K562 (cell line): ENCODE data around the gene SYNM. TPM values are rescaled to one million over a fixed set of nuclear protein-coding genes. Genes with fewer than 3 reads are reported as not detected.

Experiments used
- CBX3 ChIP-seq, 2 experiments: IDR thresholded peaks; 1 replicate in 1 of 2; 2 replicates in 1 of 2; pipeline ENCODE4 v1.6.1; 2012; ENCODE audit warnings: inconsistent platforms in 2 of 2, low read length in 2 of 2, borderline replicate concordance in 1 of 2, control low read depth in 1 of 2
- REST ChIP-seq, 2 experiments: fragments of 450-650 bp; formaldehyde crosslinking in 1 of 2; IDR thresholded peaks; 2 replicates each; pipeline versions ENCODE4 v1.4.0 to v1.6.1; 2014 to 2020; ENCODE audit warnings: mild to moderate bottlenecking in 2 of 2, borderline replicate concordance in 1 of 2, low read depth in 1 of 2
- ZNF785 ChIP-seq: fragments of 250-450 bp; sonication (Bioruptor Pico); IDR thresholded peaks from 2 replicates; pipeline ENCODE4 v1.4.0; 2020; ENCODE audit warnings: mild to moderate bottlenecking
- polyA plus RNA-seq, 8 experiments: library from polyadenylated mRNA; depleted of rRNA in 4 of 8; stranded (reverse) in 5 of 8; unstranded in 3 of 8; fragments of >200 nt; fragmentation: Nextera tagmentation in 2 of 8; fragmentation: Illumina TruSeq in 1 of 8; extraction: Ambion mirVana in 2 of 8; extraction: Trizol in 1 of 8; gene quantifications; 2 replicates each; pipeline versions ENCODE4 v1.2.1 to v1.2.3, GENCODE V29; 2011 to 2014; ENCODE audit warnings: inconsistent platforms in 1 of 8, missing spikeins in 1 of 8
- total RNA-seq, 7 experiments: library from RNA; depleted of rRNA in 6 of 7; stranded (reverse); fragments of >200 nt in 6 of 7; fragmentation: Illumina TruSeq in 2 of 7; extraction: Trizol in 2 of 7; gene quantifications; 2 replicates each; pipeline versions ENCODE4 v1.2.1 to v1.2.3, GENCODE V29; 2011 to 2021; ENCODE audit warnings: low replicate concordance in 1 of 7

Gene SYNM
- total and polyA plus RNA-seq, 9 of the 15 experiments (the other 6 are each of a cell fraction or from before 2014, with no cell fraction given) = 0.01 to 0.42 (median 0.13) TPM

GRCh38 chr15:99114511-99115299 is 9.8 kb downstream of the SYNM start (continued):
- TF ChIP-seq CBX3 (IDR thresholded peaks at IDR 0.05; ENCODE audit: borderline replicate concordance in 1 of 2, low read length in 2 of 2) = no peak
- no peak for TF ChIP-seq ZNF785
- TF ChIP-seq REST (IDR thresholded peaks at IDR 0.05; ENCODE audit: borderline replicate concordance) = no peak
- no peak for TF ChIP-seq REST (CRISPR knock-in tag; IDR thresholded peaks at IDR 0.05; ENCODE audit: low read depth)
